ENCODE results near the gene PYGO1.

PYGO1 gene

GRCh38 chr15:55628369-55628730 lies 40.2 kb upstream of the PYGO1 start:
- Histone ChIP-seq H3K36me3 (no peaks in the 10 kb centered on the region), H3K9me3 (no peaks in the 10 kb centered on the region), H3K4me3 (ENCODE audit: low read depth in 1 of 2, low read length in 1 of 2) (no peak overlapping the region), H3K27ac (no peak overlapping the region), H3K4me1 (ENCODE audit: control insufficient read depth in 1 of 2, insufficient read depth in 1 of 2, low read depth in 1 of 2, low read length in 1 of 2) (no peaks in the 10 kb centered on the region), H3K27me3 (no peaks in the 10 kb centered on the region)
- TF ChIP-seq, protein P1, sequence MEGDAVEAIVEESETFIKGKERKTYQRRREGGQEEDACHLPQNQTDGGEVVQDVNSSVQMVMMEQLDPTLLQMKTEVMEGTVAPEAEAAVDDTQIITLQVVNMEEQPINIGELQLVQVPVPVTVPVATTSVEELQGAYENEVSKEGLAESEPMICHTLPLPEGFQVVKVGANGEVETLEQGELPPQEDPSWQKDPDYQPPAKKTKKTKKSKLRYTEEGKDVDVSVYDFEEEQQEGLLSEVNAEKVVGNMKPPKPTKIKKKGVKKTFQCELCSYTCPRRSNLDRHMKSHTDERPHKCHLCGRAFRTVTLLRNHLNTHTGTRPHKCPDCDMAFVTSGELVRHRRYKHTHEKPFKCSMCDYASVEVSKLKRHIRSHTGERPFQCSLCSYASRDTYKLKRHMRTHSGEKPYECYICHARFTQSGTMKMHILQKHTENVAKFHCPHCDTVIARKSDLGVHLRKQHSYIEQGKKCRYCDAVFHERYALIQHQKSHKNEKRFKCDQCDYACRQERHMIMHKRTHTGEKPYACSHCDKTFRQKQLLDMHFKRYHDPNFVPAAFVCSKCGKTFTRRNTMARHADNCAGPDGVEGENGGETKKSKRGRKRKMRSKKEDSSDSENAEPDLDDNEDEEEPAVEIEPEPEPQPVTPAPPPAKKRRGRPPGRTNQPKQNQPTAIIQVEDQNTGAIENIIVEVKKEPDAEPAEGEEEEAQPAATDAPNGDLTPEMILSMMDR (IDR thresholded peaks at IDR 0.05) = no peak

DNA sequence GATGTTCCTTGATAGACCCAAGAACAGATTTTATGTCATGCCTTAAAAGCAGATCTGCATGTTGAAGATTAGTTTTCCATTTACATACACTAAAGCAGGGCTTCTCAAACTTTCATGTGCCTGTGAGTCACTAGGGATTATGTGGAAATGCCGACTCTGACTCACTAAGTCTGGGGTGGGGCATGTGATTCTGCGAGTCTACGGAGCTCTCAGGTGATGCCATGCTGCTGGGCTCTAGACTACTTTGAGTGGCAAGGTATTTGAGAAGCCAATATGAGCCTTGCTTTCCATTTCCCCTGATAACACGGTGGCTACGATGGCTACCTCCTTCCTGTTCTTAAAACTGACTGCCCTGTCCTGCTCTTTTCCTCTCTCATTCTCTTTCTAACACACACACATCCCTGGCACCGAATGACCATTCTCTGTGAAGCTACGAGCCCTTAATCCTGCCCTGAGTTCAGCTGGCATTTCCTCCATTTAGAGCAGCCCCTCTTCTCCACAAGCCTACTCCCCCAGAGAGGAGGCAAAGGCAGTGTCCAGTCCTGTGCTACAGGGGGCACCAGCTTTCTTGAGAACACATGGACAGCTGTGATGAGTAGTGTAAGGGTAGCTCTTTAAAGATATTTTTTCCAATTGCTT lies 39.7 kb upstream of the PYGO1 start:
- H3K27me3 ChIP-seq = no peaks in the 10 kb centered on the region
- no peaks in the 10 kb centered on the region for H3K9me3 ChIP-seq
- no peaks in the 10 kb centered on the region for H3K4me1 ChIP-seq (ENCODE audit: control insufficient read depth in 1 of 2, insufficient read depth in 1 of 2, low read depth in 1 of 2, low read length in 1 of 2)
- TF ChIP-seq, protein P1 (IDR thresholded peaks at IDR 0.05) = no peak
- H3K4me3 ChIP-seq (ENCODE audit: low read depth in 1 of 2, low read length in 1 of 2) = no peak overlapping the region
- H3K36me3 ChIP-seq = no peaks in the 10 kb centered on the region
- no peak overlapping the region for H3K27ac ChIP-seq

DNA sequence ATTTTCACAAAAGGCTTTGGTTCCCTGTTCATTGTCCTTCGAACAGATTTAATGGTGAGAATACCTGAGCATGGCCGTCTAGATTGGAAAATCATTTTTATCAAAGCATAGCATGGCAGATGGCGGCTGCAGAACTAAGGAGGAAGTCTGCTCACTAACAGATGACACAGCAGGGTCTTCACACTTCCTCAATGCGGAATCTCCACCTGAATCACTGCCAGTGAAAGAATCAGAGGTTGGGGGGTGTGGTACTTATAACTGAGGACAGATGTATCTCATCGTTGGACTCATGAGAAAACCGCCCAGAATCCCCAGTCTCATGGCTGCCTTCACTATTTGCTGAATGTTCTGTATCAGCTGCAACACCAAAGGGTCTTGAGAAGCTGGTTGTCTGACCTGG lies 31.6 kb upstream of the PYGO1 start:
- peaks cover 45% of the 10 kb centered on the region for H3K27me3 ChIP-seq
- no peaks in the 10 kb centered on the region for H3K9me3 ChIP-seq
- TF ChIP-seq, protein P1 (IDR thresholded peaks at IDR 0.05) = no peak
- no peaks in the 10 kb centered on the region for H3K36me3 ChIP-seq
- no peak overlapping the region for H3K4me3 ChIP-seq (ENCODE audit: low read depth in 1 of 2, low read length in 1 of 2)
- no peak overlapping the region for H3K27ac ChIP-seq
- no peaks in the 10 kb centered on the region for H3K4me1 ChIP-seq (ENCODE audit: control insufficient read depth in 1 of 2, insufficient read depth in 1 of 2, low read depth in 1 of 2, low read length in 1 of 2)

GRCh38 chr15:55618387-55618786 lies 30.2 kb upstream of the PYGO1 start:
- H3K4me1 ChIP-seq (ENCODE audit: control insufficient read depth in 1 of 2, insufficient read depth in 1 of 2, low read depth in 1 of 2, low read length in 1 of 2) = no peaks in the 10 kb centered on the region
- H3K27me3 ChIP-seq = peaks cover 45% of the 10 kb centered on the region
- no peaks in the 10 kb centered on the region for H3K36me3 ChIP-seq
- H3K9me3 ChIP-seq = no peaks in the 10 kb centered on the region
- TF ChIP-seq, protein P1 (IDR thresholded peaks at IDR 0.05) = no peak
- H3K27ac ChIP-seq = no peak overlapping the region
- no peak overlapping the region for H3K4me3 ChIP-seq (ENCODE audit: low read depth in 1 of 2, low read length in 1 of 2)

DNA sequence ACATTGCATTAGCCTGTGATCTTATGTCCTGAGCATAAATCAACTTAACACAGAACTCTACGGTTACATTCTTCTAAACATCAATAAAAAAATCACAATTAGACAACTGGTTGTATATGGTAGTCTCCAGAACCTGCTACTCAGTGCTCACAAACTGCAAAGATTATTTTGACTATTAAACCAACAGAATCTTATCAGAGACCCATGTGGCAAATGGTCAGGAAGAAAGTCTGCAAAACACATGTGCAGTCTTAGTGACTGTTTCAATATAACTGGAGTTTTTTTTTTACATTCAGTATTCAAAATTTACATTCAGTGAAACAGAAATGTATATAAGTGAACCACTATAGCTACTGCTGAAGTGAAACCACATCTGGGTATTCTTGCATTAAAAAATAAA lies 27.3 kb upstream of the PYGO1 start:
- H3K4me3 ChIP-seq (ENCODE audit: low read depth in 1 of 2, low read length in 1 of 2) = no peak overlapping the region
- H3K4me1 ChIP-seq (ENCODE audit: control insufficient read depth in 1 of 2, insufficient read depth in 1 of 2, low read depth in 1 of 2, low read length in 1 of 2) = no peaks in the 10 kb centered on the region
- no peaks in the 10 kb centered on the region for H3K9me3 ChIP-seq
- H3K36me3 ChIP-seq = no peaks in the 10 kb centered on the region
- peaks cover 55% of the 10 kb centered on the region for H3K27me3 ChIP-seq
- TF ChIP-seq, protein P1 (IDR thresholded peaks at IDR 0.05) = no peak
- H3K27ac ChIP-seq = no peak overlapping the region

DNA sequence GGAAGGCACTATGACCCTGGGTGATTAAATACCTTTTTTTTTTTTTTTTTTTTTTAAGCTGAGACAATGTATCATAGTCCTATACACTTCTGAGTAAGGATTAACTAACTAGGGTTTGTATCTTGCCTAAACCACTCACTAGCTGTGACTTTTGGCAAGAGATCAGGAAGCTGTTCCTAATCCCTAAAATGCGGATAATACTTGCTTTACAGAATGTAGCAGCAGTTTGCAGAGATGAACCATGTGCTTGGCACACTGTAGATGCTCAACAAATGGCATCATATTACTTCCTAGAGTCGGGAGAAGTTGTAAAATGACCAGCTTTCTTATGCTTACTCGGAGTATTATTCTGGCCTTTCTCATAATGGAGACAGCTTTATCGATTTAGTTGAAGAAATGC lies 25.6 kb upstream of the PYGO1 start:
- H3K27ac ChIP-seq = no peak overlapping the region
- no peaks in the 10 kb centered on the region for H3K9me3 ChIP-seq
- no peaks in the 10 kb centered on the region for H3K36me3 ChIP-seq
- H3K4me3 ChIP-seq (ENCODE audit: low read depth in 1 of 2, low read length in 1 of 2) = no peak overlapping the region
- no peaks in the 10 kb centered on the region for H3K4me1 ChIP-seq (ENCODE audit: control insufficient read depth in 1 of 2, insufficient read depth in 1 of 2, low read depth in 1 of 2, low read length in 1 of 2)
- TF ChIP-seq, protein P1 (IDR thresholded peaks at IDR 0.05) = no peak
- H3K27me3 ChIP-seq = peaks cover 42% of the 10 kb centered on the region
